NCI-H82 treated with DMSO at 0.1 percent for 48 hours (cell line): Measurements from ENCODE around the gene PFN4.
"Not testable (repeated sequence)": the region's sequence is repeated elsewhere in the genome, so short reads cannot be mapped to it uniquely, and the experiment has no call there.

Experiments
- DNase-seq: peaks from one replicate; lab custom pipeline; 2025; ENCODE audit not compliant: unreplicated experiment; lab: John Stamatoyannopoulos, UW

Gene PFN4

DNA sequence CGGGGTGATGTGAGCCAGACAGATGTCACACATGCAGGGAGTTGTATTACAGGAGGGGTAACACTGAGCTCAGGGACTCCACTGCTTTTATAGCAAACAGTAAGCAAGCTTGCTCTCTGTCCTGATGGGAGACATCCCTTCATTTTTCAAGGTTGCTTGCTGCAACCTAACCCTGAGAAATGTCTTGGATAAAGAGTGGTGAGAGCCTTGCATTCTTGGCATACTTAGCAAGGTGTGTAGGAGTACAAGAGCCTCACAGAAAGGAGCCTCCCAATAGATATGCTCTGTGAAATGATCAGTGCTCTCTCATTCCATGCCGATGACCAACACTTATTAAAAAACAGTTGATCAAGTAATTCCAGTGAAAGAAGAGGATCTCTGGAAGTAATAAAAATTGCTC lies 8.1 kb downstream of the PFN4 start:
- DNase-seq: no peak

DNA sequence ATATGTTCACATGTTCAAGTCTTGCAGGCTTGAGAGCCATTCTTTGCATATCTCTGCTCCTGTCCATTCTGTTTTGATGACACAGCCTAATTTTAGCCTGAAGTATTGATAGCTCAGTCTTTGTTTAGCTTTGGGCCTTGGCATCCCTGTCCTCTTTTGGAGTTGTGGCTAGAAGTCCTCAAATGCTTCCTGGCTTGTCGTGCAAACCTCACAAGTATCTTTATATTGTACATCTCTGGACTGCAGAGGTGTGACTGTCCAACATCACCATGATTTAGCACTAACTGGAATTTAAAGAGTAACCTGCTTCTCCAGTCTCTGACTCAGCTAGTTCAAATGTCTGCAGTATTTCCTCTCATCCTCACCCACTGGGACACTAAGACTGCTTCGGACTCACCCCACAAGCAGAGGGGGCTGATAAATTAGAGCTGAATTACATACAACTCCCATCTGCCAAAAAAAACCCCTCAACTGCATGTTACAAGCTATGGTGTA lies 11.7 kb downstream of the PFN4 start:
- no peak for DNase-seq

DNA sequence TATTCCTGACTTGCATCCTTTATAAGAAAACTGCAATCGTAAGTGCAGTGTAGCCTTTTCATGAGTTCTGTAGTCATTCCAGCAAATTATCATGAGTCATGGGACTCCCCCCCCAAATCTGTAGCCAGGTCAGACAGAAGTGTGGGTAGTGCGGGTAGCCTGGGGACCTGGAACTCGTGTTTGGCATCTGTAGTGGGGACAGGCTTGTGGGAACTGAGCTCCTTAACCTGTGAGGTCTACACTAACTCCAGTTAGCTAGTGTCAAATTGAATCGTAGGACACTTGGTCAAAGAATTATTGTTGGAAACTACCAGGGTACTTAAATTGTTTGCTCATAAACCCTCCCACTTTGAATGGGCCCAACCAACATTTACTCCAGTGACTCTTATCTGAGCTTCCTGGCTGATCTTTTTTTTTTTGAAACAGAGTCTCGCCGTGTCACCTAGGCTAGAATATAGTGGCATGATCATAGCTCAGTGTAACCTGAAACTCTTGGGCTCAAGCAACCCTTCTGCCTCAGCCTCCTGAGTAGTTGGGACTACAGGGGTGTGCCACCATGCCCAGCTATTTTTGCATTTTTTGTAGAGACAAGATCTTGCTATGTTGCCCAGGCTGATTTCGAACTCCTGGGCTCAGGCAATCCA lies 12.4 kb downstream of the PFN4 start:
- DNase-seq: no peak

DNA sequence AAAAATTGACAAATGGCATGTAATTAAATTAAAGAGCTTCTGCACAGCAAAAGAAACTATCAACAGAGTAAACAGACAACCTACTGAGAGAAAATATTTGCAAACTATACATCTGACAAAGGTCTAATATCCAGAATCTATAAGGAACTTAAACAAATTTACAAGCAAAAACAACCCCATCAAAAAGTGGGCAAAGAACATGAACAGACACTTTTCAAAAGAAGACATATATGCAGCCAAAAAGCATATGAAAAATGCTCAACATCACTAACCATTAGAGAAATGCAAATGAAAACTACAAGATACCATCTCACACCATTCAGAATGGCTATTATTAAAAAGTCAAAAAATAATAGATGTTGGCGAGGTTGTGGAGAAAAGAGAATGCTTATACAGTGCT lies 13.7 kb downstream of the PFN4 start:
- DNase-seq: not testable (repeated sequence)

DNA sequence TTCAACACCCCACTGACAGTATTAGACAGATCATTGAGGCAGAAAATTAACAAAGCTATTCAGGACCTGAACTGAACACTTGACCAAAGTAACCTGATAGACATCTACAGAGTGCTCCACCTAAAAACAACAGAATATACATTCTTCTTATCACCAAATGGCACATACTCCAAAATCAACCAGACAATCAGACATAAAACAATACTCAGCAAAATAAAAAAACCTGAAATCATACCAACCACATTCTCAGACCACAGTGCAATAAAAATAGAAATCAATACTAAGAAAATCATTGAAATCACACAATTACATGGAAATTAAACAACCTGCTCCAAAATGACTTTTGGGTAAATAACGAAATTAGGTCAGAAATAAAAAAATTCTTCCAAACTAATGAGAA lies 15.8 kb downstream of the PFN4 start:
- no peak for DNase-seq

DNA sequence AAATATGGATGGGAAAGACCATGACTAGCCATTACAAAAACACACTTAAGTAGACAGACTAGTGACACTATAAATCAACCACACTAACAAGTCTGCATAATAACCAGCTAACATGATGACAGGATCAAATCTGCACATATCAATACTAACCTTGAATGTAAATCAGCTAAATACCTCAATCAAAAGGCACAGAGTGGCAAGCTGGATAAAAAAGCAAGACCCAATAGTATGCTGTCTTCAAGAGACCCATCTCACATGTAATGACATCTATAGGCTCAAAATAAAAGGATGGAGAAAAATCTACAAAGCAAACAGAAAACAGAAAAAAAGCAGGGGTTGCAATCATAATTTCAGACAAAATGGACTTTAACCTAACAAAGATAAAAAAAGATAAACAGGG lies 16.3 kb downstream of the PFN4 start:
- no peak for DNase-seq

DNA sequence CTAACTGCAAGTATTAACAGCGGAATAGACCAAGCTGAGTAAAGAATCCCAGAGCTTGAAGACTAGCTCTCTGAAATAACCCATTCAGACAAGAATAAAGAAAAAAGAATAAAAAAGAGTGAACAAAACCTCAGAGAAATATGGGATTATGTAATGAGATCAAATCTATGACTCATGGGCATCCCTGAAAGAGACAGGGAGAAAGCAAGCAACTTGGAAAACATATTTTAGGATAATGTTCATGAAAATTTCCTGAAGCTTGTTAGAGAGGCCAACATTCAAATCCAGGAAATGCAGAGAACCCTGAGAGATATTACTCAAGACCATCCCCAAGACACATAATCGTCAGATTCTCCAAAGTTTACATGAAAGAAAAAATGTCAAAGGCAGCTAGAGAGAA lies 17.3 kb downstream of the PFN4 start:
- DNase-seq: no peak

DNA sequence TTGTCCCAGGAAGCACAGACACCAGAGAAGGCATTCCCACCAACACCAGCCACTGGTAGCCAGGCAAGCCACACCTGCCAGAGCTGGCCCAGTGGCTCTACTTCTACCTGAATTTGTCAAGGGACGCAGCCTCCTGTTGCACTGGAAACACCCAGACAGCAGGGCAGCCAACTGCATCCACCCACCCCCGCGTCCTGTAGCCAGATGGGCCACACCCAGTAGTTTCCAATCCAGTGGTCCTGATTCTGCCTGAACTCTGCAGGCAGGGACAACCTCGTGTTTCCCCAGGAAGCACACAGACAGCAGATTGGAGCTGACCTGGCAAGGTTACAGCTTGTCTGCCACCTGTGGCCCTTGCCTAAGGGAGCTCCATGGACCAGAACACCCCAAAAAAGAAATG lies 18.2 kb downstream of the PFN4 start:
- DNase-seq: no peak

DNA sequence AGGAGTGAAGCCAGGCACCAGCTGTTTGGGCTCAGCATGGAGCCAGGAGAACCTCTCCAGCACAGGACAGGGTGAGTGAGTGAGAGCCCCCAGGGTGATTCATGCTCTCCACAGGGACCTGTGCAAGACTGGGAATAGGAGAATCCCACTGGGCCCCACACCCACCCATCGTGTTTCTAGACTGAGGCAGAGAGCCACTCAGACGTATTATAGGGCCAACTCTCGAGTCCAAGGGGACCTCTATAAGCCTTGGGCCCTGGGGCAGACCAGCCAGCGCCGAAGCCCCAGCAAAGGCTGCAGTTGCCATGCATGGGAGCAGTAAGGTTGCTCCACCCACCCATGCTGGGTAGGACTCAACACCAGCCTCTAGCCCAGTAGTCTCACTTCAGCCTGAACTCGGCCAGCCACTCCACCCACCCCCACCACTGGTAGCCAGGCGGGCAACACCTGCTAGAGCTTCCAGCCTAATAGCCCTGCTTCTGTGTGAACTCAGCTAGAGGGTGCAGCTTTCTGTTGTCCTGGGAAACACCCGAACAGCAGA lies 19.0 kb downstream of the PFN4 start:
- no peak for DNase-seq

DNA sequence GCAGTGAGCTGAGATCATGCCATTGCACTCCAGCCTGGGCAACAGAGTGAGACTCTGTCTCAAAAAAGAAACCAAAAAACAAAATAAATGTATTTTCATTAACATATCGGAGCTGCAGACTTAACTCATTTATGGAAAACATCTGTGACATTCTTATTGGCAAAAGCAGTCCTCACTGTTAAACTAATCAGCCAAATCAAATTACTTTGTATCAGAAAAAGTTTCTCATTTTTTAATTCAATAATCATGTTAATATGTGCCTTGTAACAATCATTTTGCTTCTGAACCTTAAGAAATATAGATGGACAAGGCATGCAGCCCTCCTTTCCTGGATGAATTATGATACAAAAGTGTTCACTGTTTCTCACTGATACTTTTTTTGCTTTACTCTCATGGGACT lies 20.5 kb downstream of the PFN4 start:
- no peak for DNase-seq

DNA sequence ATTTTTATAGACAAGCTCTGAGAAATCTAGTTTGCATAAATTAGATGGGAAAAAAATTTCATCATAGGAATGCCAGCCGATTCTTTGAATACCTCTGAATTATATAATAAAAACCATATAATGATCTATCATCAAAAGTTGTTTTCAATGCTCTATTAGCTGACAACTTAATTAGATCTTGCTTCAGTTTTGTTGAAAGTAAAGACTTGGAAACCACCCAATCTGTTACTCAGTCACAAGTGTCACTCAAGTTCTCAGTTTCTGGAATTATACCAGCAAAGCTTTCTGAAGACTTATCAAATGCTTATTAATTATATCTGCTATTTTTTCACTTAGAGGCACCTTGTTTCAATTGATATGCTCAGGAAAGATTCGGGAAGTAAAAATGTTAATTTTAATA lies 21.1 kb downstream of the PFN4 start:
- DNase-seq: no peak

DNA sequence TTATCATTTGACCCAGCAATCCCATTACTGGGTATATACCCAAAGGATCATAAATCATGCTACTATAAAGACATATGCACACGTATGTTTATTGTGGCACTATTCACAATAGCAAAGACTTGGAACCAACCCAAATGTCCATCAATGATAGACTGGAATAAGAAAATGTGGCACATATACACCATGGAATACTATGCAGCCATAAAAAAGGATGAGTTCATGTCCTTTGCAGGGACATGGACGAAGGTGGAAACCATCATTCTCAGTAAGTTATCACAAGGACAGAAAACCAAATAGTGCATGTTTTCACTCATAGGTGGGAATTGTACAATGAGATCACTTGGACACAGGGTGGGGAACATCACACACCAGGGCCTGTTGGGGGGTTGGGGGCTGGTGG lies 22.4 kb downstream of the PFN4 start:
- not testable (repeated sequence) for DNase-seq

DNA sequence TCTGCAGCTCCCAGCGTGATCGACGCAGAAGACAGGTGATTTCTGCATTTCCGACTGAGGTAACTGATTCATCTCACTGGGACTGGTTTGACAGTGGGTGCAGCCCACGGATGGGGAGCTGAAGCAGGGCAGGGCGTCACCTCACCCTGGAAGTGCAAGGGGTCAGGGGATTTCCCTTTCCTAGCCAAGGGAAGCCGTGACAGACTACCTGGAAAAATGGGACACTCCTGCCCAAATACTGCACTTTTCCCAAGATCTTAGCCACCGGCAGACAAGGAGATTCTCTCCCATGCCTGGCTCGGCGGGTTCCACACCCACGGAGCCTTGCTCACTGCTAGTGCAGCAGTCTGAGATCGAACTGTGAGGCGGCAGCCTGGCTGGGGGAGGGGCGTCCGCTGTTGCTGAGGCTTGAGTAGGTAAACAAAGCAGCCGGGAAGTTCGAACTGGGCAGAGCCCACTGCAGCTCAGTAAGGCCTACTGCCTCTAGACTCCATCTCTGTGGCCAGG lies 27.9 kb downstream of the PFN4 start:
- not testable (repeated sequence) for DNase-seq

DNA sequence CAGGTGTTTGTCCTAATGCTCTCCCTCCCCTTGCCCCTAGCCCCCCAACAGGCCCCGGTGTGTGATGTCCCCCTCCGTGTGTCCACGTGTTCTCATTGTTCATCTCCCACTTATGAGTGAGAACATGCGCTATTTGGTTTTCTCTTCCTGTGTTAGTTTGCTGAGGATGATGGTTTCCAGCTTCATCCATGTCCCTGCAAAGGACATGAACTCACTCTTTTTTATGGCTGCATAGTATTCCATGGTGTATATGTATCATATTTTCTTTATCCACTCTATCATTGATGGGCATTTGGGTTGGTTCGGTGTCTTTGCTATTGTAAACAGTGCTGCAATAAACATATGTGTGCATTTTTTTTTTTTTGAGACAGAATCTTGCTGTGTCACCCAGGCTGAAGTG lies 29.9 kb downstream of the PFN4 start:
- DNase-seq: not testable (repeated sequence)

DNA sequence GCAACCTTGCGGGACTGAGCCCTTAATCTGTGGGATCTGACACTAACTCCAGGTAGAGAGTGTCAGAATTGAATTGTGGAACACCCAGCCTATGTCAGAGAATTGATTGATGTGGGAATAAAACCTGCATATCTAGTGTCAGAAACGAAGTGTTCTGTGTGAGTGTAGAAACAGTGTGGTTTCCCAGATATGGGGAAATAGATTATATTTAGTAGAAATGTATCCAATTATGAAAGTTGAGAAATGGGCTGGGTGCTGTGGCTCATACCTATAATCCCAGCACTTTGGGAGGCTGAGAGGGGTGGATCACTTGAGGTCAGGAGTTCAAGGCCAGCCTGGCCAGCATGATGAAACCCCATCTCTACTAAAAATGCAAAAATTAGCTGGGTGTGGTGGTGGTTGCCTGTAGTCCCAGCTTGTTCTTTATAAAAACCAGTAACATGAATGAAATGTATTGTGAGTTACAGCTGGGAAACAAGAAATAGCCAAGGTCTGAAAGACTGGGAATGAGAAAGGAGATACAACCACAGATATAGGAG lies 34.2 kb downstream of the PFN4 start:
- no peak for DNase-seq

DNA sequence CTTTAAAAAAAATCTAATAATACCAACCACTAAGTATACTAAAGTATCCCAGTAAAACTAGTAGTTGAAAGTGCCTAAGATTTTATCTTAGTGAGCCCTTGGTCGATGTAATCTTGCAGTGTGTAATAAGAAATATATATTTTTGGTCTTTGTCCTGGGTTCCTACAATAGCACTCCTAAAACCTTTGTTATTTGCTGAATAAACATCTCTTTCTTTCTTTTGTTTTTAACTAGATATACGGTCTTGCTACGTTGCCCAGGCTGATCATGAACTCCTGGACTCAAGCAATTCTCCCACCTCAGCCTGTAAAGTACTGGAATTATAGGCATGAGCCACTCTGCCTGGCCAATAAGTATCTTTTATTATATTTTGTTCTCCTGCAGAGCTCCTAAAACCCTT lies 36.1 kb downstream of the PFN4 start:
- DNase-seq: no peak

DNA sequence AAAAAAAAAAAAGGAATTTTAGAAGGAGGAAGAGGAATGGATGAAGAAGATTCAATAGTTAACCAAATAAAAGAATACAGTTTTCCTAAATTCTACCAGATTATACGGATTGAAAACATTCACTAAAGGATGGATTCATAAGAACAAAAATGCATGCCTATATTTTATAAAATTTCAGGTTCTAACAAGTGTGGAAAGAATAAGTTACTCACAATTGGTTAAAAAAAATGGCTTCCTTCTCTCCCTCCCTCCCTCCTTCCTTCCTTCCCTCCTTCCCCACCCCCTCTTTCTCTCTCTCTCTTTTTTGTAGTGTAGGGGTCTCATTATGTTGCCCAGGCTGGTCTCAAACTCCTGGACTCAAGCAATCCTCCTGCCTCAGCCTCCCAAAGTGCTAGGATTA lies 36.9 kb downstream of the PFN4 start:
- DNase-seq: no peak

DNA sequence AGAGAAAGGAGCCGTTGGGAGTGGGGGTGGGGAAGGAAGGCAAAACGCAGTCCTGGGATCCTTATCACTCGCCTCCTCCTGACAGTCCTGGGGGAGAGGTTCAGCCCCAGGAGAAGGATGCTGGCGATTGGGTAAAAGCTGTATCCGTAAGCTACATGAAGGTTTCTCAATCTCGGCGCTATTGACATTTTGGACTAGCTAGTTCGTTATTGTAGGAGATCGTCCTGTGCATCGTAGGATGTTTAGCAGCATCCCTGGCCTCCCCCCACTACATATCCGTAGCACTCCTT lies 38.0 kb downstream of the PFN4 start:
- no peak for DNase-seq

DNA sequence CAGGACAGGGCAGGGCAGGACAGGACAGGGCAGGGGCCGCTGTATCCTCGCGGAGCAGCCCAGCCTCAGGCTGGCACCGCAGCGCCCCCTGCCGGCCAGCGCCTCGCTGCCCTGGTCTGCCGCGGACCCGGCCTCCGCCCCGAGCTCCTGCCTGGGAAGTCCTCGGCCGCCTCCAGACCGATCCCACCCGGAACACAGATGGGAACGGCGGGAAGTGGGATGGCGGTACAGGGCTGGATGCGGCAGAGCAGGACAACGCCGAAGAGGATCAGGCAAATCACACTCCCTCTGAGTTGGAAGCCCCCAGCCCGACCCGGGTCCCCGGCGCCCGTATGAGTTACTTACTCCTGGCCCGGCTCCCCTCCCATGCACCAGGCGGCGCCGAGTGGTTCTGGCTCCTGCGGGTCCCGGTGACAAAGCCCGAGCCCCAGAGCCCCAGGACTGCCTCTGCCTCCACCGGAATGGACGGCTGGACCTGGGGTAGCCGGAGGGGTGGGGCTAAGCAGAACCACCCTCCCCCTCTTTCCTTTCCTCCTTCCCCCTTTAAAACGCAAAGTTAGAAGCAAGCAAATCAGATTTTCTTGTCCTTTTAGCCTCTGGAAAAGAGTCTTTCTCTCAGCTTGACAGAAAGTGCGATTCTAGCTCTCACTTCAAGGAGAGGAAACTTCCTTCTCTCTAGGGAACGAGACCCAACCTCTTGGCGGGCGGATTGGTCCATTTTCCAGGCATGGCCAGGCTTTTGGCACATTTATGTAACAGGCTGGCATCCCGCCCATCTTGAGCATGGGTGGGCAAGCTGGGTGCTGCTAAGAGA lies 38.5 kb downstream of the PFN4 start, which contains the start of gene TP53I3:
TSS of gene TP53I3 (minus strand) at position 449 of the 814 bp plus-strand sequence. CDS start 508 bp downstream, outside the sequence.
- peak; percentile 76 for DNase-seq

DNA sequence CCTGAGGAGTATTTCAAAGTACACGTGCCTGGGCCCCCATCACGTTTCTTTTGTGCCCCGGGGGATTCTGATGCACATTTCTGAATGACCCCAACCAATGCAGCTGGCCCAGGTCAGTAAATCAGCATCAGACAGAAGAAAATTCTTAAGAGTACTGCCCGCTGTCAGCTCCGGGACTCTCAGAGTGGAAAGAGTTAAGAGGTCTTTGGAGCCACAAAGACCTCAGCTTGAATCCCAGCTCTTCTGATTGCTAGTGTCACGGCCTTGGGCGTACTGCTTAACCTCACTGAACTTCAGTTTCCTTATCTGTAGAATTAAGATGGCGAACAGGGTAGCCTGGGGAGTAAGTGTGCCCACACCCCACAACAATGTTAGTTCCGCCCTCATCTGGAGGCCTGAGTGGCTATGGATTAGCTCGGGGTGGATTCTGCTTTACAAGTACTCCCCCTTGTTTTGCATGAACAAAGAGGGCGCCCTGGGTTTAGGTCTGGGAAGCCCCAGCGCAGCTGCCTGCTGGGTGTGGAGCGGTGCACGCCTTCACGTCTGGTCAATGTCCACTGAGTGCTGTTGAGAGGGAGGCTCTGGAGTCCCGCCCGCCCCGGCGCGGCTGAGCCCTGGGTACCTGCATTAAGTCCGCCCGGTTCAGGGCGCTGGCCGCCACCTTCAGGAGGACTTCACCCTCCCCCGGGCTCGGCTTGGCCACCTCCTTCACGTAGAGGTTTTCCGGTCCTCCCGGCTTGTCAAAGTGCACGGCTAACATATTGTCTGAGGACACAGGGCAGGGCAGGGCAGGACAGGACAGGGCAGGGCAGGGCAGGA lies 39.4 kb downstream of the PFN4 start:
- peak; percentile 76 for DNase-seq
